Activated T-cell treated with anti-CD3 and anti-CD28 coated beads, Interleukin-2, amount 50 U/mL, for 1 hour (primary cell): Measurements from ENCODE around the gene MYRFL.

ENCODE experiments used
- DNase-seq: peaks from one replicate; pipeline ENCODE4 v3.0.0-alpha.2; 2020

MYRFL gene

DNA sequence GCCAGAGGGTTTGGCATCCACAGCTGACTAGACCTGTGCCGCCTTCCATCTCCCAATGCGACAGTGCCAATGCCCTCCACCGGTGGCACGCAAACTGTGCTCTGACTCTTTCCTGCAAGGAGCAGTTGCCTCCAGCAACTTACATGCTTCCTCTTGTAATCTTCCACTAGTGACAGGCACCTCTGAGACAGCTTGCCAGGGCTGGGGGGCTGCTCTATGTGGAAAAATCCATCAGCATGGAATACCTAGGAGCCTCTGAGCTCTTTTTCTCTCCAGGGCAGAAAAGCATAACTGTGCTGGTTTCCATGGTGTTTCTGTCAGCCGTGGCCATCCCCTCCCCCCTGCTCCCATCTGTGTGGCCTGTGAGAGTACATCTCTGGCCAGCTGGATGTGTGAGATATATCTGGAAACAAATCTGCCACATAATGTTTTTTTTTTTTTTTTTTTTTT, 110.6 kb downstream of the MYRFL start:
- no peak for DNase-seq

GRCh38 chr12:69936214-69936731, 111.2 kb downstream of the MYRFL start:
- no peak for DNase-seq

GRCh38 chr12:69936766-69937165, 111.7 kb downstream of the MYRFL start:
- no peak for DNase-seq

- no peak for DNase-seq
These were observed 122.1 kb downstream of the MYRFL start for GRCh38 chr12:69947123-69947522.

DNA sequence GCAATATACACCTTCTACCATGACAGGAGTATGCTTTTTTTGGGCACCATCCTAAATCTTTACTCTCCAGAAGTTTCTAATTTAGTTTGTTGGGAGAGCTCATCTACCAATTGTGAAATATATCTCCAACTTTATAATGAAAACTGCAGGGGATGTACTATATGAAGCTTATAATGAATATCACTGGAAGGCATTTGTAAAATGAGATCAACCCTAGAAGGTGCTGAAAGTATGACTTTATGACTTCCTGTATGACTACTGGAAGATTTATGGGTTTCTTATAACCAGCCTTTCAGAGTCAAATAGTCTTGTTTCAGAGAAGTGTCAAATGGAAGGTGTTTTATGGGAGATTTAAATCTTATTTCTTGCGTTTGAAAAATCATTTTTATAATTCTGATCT, 122.9 kb downstream of the MYRFL start:
- DNase-seq = no peak

DNA sequence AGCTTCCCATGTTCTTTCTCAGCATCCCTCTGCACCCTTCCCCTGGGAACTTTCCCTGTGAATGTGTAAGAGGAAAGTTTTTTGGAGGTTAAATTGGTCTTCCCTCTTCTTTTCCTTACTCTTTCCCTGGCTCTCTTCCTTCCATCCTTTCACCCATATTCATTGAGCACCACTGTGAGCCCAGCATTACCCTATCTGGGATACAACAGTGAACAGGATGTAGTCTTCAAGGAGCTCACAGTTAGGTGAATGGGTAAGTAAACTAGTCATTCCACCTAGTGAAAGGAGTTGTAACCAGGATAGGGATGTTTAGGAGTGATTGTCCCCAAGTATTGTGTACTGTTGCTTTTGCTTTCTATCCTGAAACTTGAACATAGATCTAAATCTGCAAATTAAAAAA, 123.8 kb downstream of the MYRFL start:
- DNase-seq = no peak

- DNase-seq = no peak
These were observed 124.4 kb downstream of the MYRFL start for GRCh38 chr12:69949311-69950002.

DNA sequence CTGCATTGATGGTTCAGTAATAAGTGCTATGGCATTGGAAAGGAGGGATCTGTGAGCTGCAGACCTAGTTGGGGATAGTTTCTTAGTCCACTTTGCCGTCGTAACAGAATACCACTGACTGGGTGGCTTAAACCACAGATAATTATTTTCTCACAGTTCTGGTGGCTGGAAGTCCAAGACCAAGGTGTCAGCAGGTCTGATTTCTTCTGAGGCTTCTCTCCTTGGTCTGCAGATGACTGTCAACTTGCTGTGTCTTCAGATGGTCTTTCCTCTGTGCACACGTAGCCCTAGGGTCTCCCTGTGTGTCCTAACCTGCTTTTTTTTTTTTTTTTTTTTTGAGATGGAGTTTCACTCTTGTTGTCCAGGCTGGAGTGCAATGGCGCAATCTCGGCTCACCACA, 126.1 kb downstream of the MYRFL start:
- DNase-seq = no peak

GRCh38 chr12:69952890-69953289, 127.9 kb downstream of the MYRFL start:
- no peak for DNase-seq

GRCh38 chr12:69961246-69961645, 136.2 kb downstream of the MYRFL start:
- DNase-seq = no peak

GRCh38 chr12:69966409-69966808, 141.4 kb downstream of the MYRFL start:
- DNase-seq = no peak

DNA sequence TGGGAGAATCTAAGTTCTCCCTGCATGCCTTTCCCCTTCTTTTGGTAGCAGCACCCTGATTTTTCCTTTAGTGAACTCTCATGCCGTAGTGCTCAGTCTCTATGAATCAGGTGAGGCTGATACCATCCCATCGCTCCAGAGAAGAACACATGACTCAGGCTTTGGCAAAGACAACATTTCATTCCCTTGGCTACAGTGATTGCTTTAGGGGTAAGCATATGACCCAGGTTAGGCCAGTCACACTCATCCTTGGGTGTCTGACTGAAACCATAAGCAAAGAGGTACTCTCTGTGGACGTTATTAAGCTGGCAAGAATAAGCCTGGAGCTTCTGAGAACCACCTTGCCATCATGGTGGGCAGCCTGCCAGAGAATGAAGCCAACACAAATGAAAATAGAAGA, 141.8 kb downstream of the MYRFL start:
- no peak for DNase-seq

DNA sequence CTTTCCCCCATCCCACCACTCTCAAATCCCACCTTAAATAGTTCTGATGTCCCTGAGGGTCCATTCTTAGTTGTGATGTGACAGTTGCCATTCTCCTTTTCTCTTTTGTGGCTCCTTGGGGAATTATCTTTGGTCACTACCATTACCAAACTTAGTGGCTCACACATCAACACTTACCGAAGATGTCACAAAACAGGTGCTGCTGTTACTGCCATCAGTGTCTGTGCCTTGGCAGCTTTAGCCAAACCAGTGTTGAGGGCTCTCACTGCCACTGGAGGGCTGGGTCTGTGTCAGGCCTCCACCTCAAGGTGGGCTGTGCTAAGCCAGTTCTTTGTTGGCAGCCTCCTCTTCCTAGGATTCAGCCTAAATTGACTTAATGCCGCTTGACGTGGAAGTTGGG, 144.0 kb downstream of the MYRFL start:
- DNase-seq = no peak

GRCh38 chr12:69972136-69972535, 147.1 kb downstream of the MYRFL start:
- DNase-seq = no peak

DNA sequence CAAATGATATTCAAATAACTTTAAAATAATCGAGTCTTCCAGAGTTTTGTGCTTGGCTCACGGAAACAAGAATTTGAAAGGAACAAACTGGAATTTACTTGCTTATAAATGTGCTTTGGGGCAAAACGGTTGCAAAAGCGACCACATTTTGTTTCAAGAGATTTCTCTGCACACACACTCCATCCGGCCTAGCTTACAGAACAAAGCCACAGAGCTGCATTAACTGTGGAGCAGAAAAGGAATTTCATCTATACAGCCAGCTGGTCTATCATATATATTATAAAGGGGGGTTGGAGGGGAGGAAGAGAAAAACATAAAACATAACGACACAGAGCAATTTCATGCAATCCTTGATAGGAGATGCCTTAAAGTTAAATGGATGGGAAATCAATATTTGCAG, 153.0 kb downstream of the MYRFL start:
- no peak for DNase-seq

DNA sequence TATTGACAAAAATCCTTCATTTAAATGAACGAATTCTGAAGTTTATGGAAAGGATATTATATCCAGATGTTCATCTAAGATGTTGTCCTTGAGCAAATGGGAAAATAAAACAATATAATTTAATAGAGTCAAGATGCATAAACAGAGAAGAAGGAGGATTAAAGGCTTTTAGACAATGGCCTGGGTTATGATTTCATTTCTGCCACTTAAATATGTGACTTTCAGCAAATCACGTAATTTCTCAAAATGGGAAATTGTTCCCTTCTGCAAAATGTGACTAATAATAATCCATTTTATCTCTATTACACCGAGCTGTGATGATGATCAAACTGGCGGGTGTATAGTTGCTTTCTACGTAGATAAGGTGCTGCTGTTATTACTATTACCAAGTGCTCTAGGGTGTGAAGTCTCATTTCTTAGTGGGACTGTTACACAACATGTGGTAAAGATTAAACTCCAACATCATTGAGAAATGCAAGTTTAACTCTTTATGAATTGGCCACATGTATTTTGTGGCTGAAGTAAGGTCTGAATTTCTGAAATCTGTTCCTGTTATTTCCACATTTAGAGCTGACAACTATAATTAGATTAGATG, 157.0 kb downstream of the MYRFL start:
- no peak for DNase-seq

- no peak for DNase-seq
These were observed 159.2 kb downstream of the MYRFL start for GRCh38 chr12:69984241-69984640.

DNA sequence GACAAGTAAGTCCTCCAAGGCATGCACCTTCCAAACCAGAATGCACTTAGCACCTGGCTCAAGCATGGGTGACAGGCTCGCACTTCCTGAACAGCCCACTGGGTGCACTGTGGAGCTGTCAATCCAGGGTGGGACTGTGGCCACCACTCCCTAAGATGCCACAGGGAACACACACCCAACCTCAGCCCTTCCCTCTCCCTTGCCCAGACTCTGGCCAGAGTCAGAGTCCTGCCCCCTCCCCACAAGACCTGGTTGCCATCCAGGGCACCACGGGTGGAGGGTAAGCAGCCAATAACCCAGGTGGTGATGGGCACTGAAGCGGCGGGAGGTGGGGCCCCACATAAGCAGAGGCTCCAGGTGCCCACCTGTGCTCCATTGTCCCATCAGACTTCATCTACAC, 160.6 kb downstream of the MYRFL start:
- no peak for DNase-seq

DNA sequence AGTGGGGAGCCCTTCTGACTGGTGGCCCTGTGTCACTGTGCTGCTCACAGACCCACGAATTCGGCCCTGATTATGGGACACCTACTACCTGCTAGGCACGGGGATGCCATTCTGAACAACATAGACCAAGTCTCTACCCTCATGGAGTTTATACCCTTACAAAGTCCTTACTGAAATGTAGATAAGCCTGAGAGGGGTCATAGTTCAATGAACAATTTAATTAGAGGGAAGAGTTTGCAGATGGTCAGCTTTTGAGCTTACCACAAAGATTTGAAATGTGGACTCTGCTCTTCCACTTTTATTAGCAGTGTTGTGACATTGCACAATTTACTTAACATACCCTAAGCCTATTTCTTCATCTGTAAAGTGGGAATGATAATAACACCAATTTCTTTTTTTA, 161.1 kb downstream of the MYRFL start:
- DNase-seq = no peak

GRCh38 chr12:69987579-69988091, 162.6 kb downstream of the MYRFL start:
- no peak for DNase-seq

DNA sequence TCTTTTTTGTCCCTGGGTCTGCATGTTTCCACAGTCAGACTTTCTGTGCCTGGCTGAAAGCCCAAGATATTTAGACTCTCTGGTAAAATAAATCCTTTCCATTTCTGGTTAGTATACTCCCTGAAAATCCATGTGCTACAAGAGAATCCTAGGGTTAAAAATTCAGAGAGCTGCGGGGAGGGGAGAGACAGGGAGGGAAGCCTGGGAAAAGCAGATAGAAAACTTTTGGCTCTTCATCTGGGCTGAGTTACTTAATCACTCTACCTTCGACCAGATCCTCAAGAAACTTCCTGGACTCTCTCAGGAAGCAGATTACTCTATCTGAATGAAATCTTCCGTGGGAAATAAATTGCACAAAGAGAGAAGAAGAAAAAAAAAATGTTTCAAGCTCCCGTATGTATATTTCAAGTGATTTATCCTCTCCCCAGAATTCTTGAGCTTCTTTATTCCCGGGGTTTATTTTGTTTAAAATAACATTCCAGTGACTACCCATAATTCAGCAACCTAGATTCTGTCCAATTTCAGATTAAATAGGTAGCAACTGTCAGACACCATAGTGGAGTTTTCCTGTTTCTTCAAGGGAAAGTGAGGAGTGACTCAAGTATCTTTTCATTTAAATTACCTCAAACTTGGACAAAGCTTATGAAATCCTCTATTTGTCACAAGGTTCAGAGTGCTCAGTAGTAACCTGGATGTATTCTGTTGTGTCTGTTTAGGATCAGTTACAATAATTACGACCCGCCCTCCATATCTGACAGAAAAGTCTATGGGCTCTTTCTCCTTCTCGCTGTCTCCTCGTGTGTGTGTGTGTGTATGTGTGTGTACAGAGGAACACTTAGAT, 163.7 kb downstream of the MYRFL start:
- no peak for DNase-seq

GRCh38 chr12:69991690-69992288, 166.8 kb downstream of the MYRFL start:
- no peak for DNase-seq

DNA sequence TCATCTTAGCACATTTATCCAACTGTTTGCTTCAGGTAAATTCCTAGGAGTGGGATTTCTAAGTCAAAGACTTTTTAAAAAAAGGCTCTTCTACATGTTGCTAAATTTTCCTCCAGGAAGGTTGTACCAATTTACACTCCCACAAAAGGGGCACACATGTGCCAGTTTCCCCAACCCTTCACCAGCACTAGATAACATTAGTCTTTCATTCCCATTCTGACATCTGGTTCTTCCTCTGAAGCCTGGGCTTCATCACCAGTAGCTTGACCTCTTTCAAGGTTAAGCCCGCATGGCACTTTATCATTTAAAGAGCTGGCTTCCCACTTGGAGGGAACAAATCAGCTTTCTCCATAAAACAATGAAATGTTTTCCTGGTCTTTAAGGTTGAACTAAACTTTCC, 168.4 kb downstream of the MYRFL start:
- no peak for DNase-seq
